NCI-H2196 (cell line): ENCODE results near the gene TMEM8B.
"Not testable (repeated sequence)": the region's sequence is repeated elsewhere in the genome, so short reads cannot be mapped to it uniquely, and the experiment has no call there.

Source experiments
- DNase-seq: peaks from one replicate; lab custom pipeline; 2025; ENCODE audit not compliant: unreplicated experiment; lab: John Stamatoyannopoulos, UW

TMEM8B gene

GRCh38 chr9:35905912-35906679, 77.1 kb downstream of the TMEM8B start, which contains the start of gene HRCT1:
Gene HRCT1 (plus strand): TSS chr9:35906202. CDS start chr9:35906288, 86 bp downstream.
- peak; percentile 97 for DNase-seq

- DNase-seq: peak; percentile 19
These were observed 78.1 kb downstream of the TMEM8B start for GRCh38 chr9:35906923-35907699.

DNA sequence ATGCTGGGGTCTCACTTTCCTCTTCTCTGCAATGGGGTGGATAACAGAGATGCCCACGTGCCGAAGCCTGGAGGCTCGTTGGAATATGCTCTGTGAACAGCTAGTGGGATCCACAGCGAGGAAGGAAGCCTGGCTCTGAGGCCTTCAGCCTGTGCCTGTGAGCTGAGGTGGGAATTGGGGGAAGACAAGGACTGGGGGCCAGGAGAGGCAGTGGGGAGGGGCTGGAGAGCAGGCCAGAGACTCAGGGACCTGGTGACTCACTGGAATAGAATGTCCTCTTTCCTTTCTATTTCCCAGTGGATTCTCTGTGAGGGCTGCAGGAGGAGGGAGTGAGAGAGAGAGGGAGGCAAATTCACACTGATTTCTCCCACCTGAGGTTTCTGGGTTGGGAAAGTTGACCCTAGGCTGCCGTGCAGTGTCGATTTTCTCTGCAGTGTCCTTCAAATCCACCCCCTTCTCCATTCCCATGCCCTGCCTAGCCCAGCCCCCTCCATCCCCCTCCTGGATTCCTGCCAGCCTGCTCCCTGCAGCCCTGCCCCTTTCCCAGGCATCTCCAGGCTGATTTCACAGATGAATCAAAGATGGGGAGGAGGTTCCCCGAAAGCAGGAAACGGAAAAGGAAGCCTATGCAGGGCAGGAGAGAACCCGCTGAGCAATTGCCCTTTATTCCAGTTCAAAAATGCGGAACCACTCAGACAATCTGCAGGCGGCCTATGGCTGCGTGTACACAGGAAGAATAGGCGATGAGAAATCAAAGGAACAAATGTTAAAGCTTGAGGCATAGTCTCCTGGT, 78.9 kb downstream of the TMEM8B start:
- peak; percentile 32 for DNase-seq

- DNase-seq: no peak
These were observed 79.6 kb downstream of the TMEM8B start for GRCh38 chr9:35908504-35909125.

GRCh38 chr9:35909274-35909673, 80.2 kb downstream of the TMEM8B start, which contains the start of gene SPAAR:
Gene SPAAR (plus strand): TSS chr9:35909490. CDS start chr9:35910464, 974 bp downstream.
- DNase-seq: no peak

- no peak for DNase-seq
These were observed 80.9 kb downstream of the TMEM8B start for GRCh38 chr9:35909687-35910612.

DNA sequence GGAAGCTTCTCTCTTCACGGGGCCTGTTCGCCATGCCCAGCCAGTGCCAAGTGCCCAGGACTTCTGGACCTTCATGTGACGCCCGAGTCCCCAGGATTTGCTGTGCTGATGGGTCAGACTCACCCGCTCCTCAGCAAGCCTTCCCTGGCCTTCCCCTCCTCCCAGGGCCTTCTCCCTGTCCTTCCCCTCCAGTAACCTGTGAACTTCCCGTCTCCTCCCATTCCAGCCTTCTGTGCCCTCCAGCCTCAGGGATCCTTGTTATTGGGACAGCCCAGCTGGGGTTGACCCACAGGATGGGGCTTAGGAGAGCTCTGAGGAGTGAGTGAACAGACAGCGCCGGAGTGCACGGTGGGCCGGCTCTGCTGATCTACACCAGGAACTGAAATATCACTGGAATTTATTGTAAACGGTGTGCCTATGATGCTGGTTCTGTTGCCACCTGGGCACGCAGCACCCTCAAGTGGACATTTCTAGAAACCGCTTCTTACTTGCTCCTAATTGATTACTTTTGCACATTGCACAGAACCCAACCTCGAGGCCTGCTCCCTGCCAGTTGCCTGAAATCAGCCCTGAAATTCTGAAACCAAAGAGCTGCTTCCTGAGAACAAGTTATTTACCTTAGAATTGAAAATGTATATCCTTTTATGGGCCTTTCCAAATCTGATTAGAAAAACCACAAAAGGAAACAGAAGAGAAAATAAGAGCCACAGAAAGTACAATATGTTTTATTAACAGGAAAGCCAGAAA, 81.8 kb downstream of the TMEM8B start:
- DNase-seq: peak; percentile 65

DNA sequence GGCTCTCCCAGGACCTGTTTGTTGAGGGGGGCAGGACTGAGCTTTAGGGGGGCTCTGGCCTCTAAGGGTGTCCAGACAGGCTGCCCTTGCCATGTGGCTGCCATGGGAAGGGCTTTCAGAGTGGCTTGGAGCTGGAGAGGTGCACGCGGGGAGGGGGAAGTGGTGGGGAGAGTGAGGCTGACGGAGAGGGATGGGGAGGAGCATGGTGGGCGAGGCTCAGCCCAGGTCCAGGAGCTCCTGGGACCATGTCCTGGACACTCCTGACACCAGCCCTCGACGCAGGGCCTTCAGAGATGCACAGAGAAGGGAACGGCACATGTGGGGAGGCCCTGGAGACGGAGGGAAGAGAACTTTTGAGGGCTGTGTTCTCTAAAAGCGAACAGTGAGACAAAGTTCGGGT, 82.7 kb downstream of the TMEM8B start:
- no peak for DNase-seq

- no peak for DNase-seq
These were observed 83.9 kb downstream of the TMEM8B start for GRCh38 chr9:35912791-35913400.

DNA sequence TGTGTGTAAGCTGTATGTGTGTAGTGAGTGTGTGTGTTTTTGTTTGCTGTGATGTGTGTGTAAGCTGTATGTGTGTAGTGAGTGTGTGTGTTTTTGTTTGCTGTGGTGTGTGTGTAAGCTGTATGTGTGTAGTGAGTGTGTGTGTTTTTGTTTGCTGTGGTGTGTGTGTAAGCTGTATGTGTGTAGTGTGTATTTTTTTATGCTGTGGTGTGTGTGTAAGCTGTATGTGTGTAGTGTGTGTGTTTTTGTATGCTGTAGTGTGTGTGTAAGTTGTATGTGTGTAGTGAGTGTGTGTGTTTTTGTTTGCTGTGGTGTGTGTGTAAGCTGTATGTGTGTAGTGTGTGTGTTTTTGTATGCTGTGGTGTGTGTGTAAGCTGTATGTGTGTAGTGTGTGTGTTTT, 84.4 kb downstream of the TMEM8B start:
- DNase-seq: not testable (repeated sequence)

DNA sequence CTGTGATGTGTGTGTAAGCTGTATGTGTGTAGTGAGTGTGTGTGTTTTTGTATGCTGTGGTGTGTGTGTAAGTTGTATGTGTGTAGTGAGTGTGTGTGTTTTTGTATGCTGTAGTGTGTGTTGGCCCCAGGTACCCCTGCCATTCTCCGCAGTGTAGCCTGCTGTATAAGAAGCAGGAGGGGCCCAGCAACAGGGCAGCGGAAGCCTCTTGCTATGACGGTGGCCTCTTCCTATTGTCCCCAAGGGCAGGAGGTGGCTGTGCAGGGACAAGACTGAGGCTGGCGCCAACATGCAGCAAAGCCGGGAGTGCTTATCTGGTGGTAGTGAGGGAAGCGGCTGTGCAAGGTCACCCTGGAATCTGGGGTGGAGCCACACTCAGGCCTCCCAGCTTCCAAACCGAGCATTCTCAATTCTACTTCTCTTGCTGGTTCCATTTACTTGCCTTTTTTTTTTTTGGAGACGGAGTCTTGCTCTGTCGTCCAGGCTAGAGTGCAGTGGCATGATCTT, 85.3 kb downstream of the TMEM8B start:
- DNase-seq: no peak
